ENCODE measurements around the gene THADA.

DNA sequence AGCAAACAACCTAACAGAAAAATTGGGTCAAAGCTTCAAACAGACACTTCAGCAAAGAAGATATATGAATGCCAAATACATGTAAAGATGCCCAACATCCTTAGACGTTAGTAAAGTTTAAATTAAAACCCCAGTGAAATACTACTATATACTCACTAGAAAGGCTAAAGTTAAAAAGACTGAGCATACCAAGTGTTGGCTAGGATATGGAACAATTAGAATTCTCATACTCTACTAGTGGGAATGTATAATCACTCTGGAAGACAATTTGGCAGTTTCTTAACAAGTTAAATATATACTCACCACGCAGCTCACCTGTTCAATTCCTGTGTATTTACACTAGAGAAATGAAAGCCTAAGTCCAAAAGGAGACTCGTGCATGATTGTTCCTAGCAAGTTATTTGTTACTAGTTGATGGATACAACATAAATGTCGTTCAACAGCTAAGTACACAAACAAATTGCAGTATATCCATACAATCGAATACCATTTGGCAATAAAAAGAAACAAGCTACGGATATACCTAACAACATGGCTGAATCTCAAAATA is 185.7 kb downstream of the THADA start:
- TF ChIP-seq, protein P1, sequence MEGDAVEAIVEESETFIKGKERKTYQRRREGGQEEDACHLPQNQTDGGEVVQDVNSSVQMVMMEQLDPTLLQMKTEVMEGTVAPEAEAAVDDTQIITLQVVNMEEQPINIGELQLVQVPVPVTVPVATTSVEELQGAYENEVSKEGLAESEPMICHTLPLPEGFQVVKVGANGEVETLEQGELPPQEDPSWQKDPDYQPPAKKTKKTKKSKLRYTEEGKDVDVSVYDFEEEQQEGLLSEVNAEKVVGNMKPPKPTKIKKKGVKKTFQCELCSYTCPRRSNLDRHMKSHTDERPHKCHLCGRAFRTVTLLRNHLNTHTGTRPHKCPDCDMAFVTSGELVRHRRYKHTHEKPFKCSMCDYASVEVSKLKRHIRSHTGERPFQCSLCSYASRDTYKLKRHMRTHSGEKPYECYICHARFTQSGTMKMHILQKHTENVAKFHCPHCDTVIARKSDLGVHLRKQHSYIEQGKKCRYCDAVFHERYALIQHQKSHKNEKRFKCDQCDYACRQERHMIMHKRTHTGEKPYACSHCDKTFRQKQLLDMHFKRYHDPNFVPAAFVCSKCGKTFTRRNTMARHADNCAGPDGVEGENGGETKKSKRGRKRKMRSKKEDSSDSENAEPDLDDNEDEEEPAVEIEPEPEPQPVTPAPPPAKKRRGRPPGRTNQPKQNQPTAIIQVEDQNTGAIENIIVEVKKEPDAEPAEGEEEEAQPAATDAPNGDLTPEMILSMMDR (conservative IDR thresholded peaks at IDR 0.05; ENCODE audit: low read length) = no peak
- TF ChIP-seq EZH2phosphoT487 (IDR thresholded peaks at IDR 0.05; ENCODE audit: borderline replicate concordance, low read depth, low read length) = no peak

Data from OCI-LY7 (cell line).